GM23248 (cell line): ENCODE results near the gene CHST1. TPM values are rescaled to one million over a fixed set of nuclear protein-coding genes. Genes with fewer than 3 reads are reported as not detected.
A peak's percentile ranks its signal among the peaks of the same experiment; 100 is the strongest.

Experiments used
- DNase-seq: peaks from one replicate; pipeline ENCODE4 v3.0.0-alpha.2; 2015
- H2AFZ ChIP-seq: fragments of 200-600 bp; sonication (generic); 2 replicates; pipeline ENCODE4 v1.6.1; 2016; ENCODE audit warnings: antibody characterized with exemption
- H3F3A ChIP-seq: fragments of 200-600 bp; sonication (generic); 2 replicates; pipeline ENCODE4 v1.6.1; 2016; ENCODE audit warnings: mild to moderate bottlenecking, antibody characterized with exemption, mixed run types; ENCODE audit not compliant: insufficient read depth
- H3K27ac ChIP-seq: fragments of 200-600 bp; sonication (generic); 2 replicates; pipeline ENCODE4 v1.5.1; 2016; ENCODE audit warnings: mild to moderate bottlenecking
- H3K27me3 ChIP-seq: fragments of 200-600 bp; sonication (generic); replicated peaks from 2 replicates; pipeline ENCODE4 v1.6.1; 2016; ENCODE audit warnings: mild to moderate bottlenecking; ENCODE audit not compliant: insufficient read depth
- H3K36me3 ChIP-seq: fragments of 200-600 bp; sonication (generic); 2 replicates; pipeline ENCODE4 v1.6.1; 2016; ENCODE audit warnings: low read depth, mild to moderate bottlenecking
- H3K4me1 ChIP-seq: fragments of 200-600 bp; sonication (generic); 2 replicates; pipeline ENCODE4 v1.6.1; 2016; ENCODE audit warnings: mild to moderate bottlenecking; ENCODE audit not compliant: insufficient read depth
- H3K4me2 ChIP-seq: fragments of 200-600 bp; sonication (generic); one replicate; pipeline ENCODE4 v1.6.1; 2016; ENCODE audit warnings: mild to moderate bottlenecking; ENCODE audit not compliant: unreplicated experiment
- H3K4me3 ChIP-seq: fragments of 200-600 bp; sonication (generic); 2 replicates; pipeline ENCODE4 v1.5.1; 2016; ENCODE audit warnings: mild to moderate bottlenecking
- H3K79me2 ChIP-seq: fragments of 200-600 bp; sonication (generic); 2 replicates; pipeline ENCODE4 v1.6.1; 2016; ENCODE audit warnings: mild to moderate bottlenecking; ENCODE audit not compliant: insufficient read depth
- H3K9ac ChIP-seq: fragments of 200-600 bp; sonication (generic); 2 replicates; pipeline ENCODE4 v1.6.1; 2016; ENCODE audit warnings: mild to moderate bottlenecking
- H3K9me2 ChIP-seq: fragments of 200-600 bp; sonication (generic); 2 replicates; pipeline ENCODE4 v1.6.1; 2016; ENCODE audit warnings: mixed run types, mild to moderate bottlenecking, moderate library complexity; ENCODE audit not compliant: insufficient read depth
- H3K9me3 ChIP-seq: fragments of 200-600 bp; sonication (generic); one replicate; pipeline ENCODE4 v1.6.1; 2017; ENCODE audit warnings: low read depth
- H4K20me1 ChIP-seq: fragments of 200-600 bp; sonication (generic); 2 replicates; pipeline ENCODE4 v1.6.0; 2016; ENCODE audit not compliant: insufficient read depth
- EZH2 ChIP-seq: fragments of 200-600 bp; sonication (generic); IDR thresholded peaks from 2 replicates; pipeline ENCODE4 v1.6.1; 2018; ENCODE audit warnings: antibody characterized with exemption, mild to moderate bottlenecking; ENCODE audit not compliant: insufficient read depth, poor library complexity, severe bottlenecking
- EZH2phosphoT487 ChIP-seq: fragments of 200-600 bp; sonication (generic); IDR thresholded peaks from 2 replicates; pipeline ENCODE4 v1.6.1; 2018; ENCODE audit warnings: antibody characterized with exemption, moderate library complexity, mild to moderate bottlenecking, low read depth; ENCODE audit not compliant: insufficient read depth
- WGBS, 2 experiments: methylation state at CpG; one replicate each; pipeline ENCODE4 v1.1.6; 2015 to 2017; ENCODE audit warnings: low lambda C conversion rate in 2 of 2, low coverage in 1 of 2; ENCODE audit errors: missing lambda C conversion rate in 2 of 2; 5-methylcytosine and 5-hydroxymethylcytosine counted together
- in situ Hi-C: fragments of 300-500 bp; cut with MboI; formaldehyde crosslinking; loops from 2 replicates; pipeline ENCODE4 v1.15.0; 2020
- polyA plus RNA-seq: library from polyadenylated mRNA; unstranded; fragments of >200 nt; fragmentation: Nextera tagmentation; extraction: Ambion mirVana; gene quantifications from 2 replicates; pipeline ENCODE4 v1.2.1, GENCODE V29; 2016
- total RNA-seq: library from RNA; depleted of rRNA; stranded (reverse); fragments of >200 nt; shearing (Covaris generic); gene quantifications from 2 replicates; pipeline ENCODE4 v1.2.3, GENCODE V29; 2014

Gene CHST1
- total and polyA plus RNA-seq, 2 experiments from 2014 or later: 0.06 TPM; not detected in 1

DNA sequence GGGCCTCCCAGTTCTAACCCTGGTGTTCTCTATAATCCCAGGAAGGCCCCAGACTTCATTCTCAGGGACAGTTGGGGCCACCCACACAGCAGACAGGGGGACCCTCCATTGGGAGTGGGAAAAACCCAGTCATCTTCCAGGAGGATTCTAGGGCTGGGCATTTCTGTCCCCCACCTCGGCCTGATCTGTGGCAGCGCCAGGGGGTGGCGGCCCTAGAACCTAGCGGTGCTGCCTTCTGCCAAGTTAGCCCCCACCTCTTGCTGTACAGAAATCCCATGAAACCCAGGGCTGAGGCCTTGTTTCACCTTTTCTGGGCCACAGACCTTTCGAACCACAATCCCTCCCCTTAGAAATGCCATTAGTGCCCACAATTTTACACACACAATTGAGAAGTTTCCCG lies 9.6 kb downstream of the CHST1 start:
- Histone ChIP-seq H3K9me2 (no peaks in the 10 kb centered on the region), H3K4me2 (no peak overlapping the region), H3K9ac (no peak overlapping the region), H4K20me1 (no peaks in the 10 kb centered on the region), H3K36me3 (no peaks in the 10 kb centered on the region), H2AFZ (no peak overlapping the region), H3F3A (no peaks in the 10 kb centered on the region), H3K27me3 (no peaks in the 10 kb centered on the region; the same call in 1 of the 2 replicates), H3K79me2 (no peaks in the 10 kb centered on the region), H3K27ac (no peak overlapping the region), H3K4me1 (peaks cover 9% of the 10 kb centered on the region; the same call in 1 of the 2 replicates), H3K9me3 (no peaks in the 10 kb centered on the region), H3K4me3 (no peak overlapping the region)
- no peak for DNase-seq
- TF ChIP-seq EZH2phosphoT487 (no peak), EZH2 (no peak)
- WGBS, 2 experiments: 78 to 84% methylated on average over 6 of the region's 6 CpGs
- in situ Hi-C loops: no loop called here

- H3K36me3 ChIP-seq: no peaks in the 10 kb centered on the region
- WGBS, 2 experiments: 8 to 12% methylated on average over 15 to 16 of the region's 16 CpGs
- H3K79me2 ChIP-seq: no peaks in the 10 kb centered on the region
- in situ Hi-C loops: no loop called here
- no peak overlapping the region for H3K9ac ChIP-seq
- H3K9me3 ChIP-seq: no peaks in the 10 kb centered on the region
- H3F3A ChIP-seq: no peaks in the 10 kb centered on the region
- no peaks in the 10 kb centered on the region; the same call in 1 of the 2 replicates for H3K27me3 ChIP-seq
- TF ChIP-seq EZH2phosphoT487 (no peak), EZH2 (no peak)
- no peak overlapping the region for H3K27ac ChIP-seq
- H3K4me3 ChIP-seq: no peak overlapping the region
- no peaks in the 10 kb centered on the region for H3K9me2 ChIP-seq
- no peak overlapping the region for H2AFZ ChIP-seq
- H3K4me1 ChIP-seq: peaks cover 9% of the 10 kb centered on the region; the same call in 1 of the 2 replicates
- DNase-seq: peak; percentile 80
- H3K4me2 ChIP-seq: no peak overlapping the region
- H4K20me1 ChIP-seq: no peaks in the 10 kb centered on the region
Observed at GRCh38 chr11:45655347-45655756, 10.1 kb downstream of the CHST1 start.

DNA sequence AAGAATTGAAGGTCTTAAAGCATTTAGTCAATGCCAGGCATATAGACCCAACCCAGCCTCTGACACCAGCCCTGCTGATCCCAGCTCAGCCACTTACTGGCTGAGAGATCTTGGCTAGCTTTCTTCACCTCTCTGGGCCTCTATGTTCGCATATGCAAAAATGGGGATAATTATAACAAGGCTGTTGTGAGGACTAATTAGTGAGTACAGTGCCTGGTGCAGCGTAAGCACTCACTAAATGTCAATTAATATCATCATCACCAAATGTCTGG lies 10.5 kb downstream of the CHST1 start:
- H3K9me3 ChIP-seq: no peaks in the 10 kb centered on the region
- no peaks in the 10 kb centered on the region for H3K9me2 ChIP-seq
- H3K79me2 ChIP-seq: no peaks in the 10 kb centered on the region
- H4K20me1 ChIP-seq: no peaks in the 10 kb centered on the region
- no peak overlapping the region for H2AFZ ChIP-seq
- H3K4me3 ChIP-seq: no peak overlapping the region
- H3K4me1 ChIP-seq: peaks cover 9% of the 10 kb centered on the region; the same call in 1 of the 2 replicates
- no peak overlapping the region for H3K4me2 ChIP-seq
- TF ChIP-seq EZH2phosphoT487 (no peak), EZH2 (no peak)
- H3K27ac ChIP-seq: no peak overlapping the region
- no peaks in the 10 kb centered on the region for H3K36me3 ChIP-seq
- H3F3A ChIP-seq: no peaks in the 10 kb centered on the region
- DNase-seq: no peak
- no peak overlapping the region for H3K9ac ChIP-seq
- 50% methylated on average over 2 of the region's 2 CpGs for WGBS, 2 experiments
- in situ Hi-C loops: no loop called here
- H3K27me3 ChIP-seq: no peaks in the 10 kb centered on the region

DNA sequence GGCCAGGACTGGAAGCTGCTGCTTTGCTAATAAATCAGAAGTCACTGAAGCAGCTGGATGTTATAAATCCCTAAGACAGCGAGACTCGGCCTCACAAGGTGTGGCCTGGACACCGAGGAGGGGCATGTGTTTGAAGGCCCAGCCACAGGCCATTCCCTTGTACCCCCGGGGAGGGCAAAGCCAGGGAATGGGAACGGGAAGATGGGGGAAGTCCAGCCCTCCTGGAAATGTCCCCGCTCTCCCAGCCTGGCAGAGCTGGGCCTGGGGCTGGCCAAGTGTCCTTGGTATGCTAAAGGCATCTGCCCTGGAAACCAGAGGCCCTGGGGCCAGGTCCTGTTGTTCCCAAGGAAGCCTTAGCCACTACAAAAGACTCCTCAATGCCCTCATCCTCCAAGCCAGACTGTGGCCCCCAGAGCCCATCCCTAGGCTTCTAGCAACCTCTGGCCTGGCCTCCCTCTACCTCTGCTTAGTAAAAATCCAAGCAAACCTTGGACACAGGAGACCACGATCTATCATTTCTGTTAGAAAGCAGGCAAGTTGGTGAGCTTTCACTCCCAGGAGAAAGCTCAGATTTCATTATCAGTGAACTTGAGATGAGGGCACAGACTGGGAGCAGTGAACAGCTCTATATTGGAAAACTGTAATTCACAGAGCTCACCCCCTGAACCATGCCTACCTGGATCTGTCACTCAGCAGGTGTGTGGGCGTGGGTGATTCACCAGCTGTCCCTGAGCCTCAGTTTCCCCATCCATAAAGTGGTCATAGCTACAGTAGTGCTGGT lies 11.0 kb downstream of the CHST1 start:
- no peak for DNase-seq
- Histone ChIP-seq H3K9me2 (no peaks in the 10 kb centered on the region), H3K27ac (no peak overlapping the region), H3K9ac (no peak overlapping the region), H3K27me3 (no peaks in the 10 kb centered on the region), H3F3A (no peaks in the 10 kb centered on the region), H4K20me1 (no peaks in the 10 kb centered on the region), H3K4me2 (no peak overlapping the region), H3K4me1 (peaks cover 9% of the 10 kb centered on the region; the same call in 1 of the 2 replicates), H3K4me3 (no peak overlapping the region), H2AFZ (no peak overlapping the region), H3K36me3 (no peaks in the 10 kb centered on the region), H3K9me3 (no peaks in the 10 kb centered on the region), H3K79me2 (no peaks in the 10 kb centered on the region)
- 48% methylated on average over 8 of the region's 8 CpGs for WGBS, 2 experiments
- no peak for TF ChIP-seq EZH2
- no peak for TF ChIP-seq EZH2phosphoT487
- in situ Hi-C loops: no loop called here
